HG03571 (cell line): ENCODE data around the gene CADPS.

ENCODE experiments used
- ATAC-seq: cut with Tn5 transposase; IDR thresholded peaks from one replicate; pipeline ENCODE4 v1.9.1; 2021; ENCODE audit not compliant: unreplicated experiment

The CADPS gene

GRCh38 chr3:62653796-62654195, 221.4 kb downstream of the CADPS start:
- no peak for ATAC-seq

- ATAC-seq: no peak
Observed at GRCh38 chr3:62647711-62648110, 227.5 kb downstream of the CADPS start.

DNA sequence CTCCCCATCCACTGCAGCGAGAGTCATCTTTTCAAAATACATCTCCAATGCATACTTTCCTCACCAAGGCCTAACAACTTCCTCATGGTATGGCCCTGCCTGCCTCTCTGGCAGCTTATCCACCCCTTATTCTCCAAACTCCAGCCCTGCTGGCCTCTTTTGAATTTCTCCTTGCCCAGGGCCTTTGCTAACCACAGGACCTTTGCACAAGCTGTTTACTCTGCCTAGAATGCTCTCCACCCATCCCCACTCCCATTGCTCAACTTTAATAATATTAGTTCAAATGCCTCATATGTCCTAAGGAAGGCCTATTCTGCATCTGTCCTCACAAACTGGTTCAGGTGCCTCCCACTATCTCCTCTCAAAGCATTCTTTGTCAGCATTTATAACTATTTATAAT, 230.7 kb downstream of the CADPS start:
- ATAC-seq: no peak

- ATAC-seq: no peak
Observed at GRCh38 chr3:62638316-62638715, 236.9 kb downstream of the CADPS start.

DNA sequence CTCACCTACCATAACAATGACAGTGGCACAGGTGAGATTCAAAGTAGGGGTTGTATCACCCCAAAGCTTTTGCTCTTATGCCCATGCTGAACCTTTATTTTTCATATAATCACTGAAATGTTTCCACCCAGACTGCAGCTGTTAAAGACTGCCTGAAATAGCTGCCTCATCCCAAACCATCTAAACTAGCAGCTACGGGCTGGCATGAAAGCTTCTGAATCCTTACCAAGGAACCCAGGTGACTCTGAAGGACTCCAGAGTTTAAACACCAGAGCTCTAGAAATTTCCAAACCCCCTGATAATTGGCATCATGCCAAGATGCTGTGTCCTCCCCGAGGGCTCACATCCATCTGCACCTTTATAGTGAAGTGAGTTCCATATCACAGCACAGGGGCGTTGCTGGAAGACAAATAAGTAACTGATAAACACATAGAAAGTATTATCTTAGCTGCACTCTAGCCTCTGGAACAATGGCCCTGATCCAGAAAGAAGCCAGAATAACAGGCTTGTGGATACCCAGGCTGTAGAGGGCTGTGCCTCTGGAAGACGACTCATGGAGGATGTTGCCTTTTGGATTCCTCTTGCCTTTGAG, 238.9 kb downstream of the CADPS start:
- ATAC-seq: no peak

GRCh38 chr3:62632510-62633294, 242.5 kb downstream of the CADPS start:
- ATAC-seq: no peak

GRCh38 chr3:62631488-62631887, 243.7 kb downstream of the CADPS start:
- no peak for ATAC-seq

DNA sequence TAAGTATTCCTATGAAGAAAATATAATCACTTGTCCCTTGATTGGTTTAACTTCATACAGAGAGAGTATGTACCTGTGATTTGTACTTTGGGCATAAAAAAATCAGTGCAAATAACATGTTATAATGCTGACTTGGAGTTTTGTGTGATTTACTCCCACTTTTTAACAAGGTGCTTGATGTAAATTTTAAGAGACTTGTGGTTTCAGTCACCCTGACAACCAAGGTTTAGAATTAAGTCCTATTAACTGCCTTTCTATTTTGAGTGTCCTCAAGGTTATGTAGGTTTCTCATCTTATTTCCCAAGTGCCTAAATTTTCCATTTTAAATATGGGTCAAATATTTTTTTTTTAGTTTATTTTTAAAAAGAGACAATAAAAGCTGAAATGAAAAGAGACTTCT, 244.6 kb downstream of the CADPS start:
- no peak for ATAC-seq

DNA sequence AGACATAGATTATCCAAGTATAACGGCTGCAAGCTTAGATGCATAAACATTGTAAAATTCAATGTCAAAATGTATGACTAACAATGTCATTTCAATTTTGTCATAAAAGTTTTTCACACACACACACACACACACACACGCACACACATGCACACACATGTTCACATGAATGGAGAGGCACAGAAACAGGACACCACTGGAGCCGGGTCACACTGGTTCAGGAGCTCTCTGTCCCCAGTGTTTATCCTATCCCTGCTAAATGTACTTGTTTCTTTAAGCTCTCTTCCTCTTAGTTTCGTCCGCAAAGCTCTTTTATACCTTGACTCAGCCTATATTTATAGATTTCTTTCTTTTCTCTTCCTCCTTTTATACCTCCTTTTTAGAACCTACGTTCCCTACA, 249.9 kb downstream of the CADPS start:
- ATAC-seq: no peak

- no peak for ATAC-seq
Observed at GRCh38 chr3:62624185-62624584, 251.0 kb downstream of the CADPS start.

DNA sequence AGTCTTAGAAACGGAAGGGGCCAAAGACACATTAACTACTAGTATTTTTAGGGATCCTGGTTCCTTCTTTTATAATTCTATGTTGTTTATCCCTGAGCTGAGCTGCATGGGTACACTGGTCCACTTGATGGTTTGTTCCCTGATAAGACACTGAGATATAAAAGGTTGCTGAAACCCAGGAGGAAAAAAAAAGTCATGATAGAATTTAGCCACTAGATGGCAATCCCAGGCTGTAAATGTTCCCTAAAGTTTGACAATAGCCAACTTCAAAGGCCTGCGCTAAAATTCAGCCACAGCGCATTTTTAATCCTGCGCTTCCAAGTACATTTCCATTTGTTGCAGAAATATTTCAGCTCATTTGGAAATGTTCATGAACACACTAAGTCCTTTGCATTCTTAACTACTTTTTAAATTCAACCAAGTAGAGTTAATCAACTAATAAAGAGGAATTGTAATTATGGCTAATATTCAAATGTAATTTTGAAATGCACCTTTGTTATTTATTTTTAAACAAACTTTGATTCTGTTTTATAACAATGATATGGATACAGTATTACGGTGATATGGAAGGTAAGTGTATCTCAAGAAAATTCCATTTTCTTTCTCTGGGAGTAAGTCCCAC, 252.6 kb downstream of the CADPS start:
- ATAC-seq: no peak

DNA sequence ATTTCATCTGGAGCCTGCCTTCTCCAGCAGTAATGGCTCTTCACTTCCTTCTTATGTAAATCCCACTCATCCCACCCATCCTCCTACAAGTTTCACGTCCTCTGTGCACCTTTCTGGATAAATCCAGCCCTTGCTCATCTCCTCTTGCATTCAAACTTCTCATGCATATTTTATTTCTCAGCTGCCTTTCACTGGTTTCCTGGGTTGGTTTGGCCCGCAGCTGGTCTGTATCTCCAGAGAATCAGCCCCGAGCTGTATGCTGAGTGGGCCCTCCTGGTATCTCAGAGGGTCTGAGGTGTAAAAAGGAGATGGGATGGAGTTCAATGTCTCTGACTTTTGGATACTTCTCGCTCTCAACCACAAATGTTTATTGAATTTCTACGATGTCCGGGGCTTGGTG, 253.3 kb downstream of the CADPS start:
- no peak for ATAC-seq

DNA sequence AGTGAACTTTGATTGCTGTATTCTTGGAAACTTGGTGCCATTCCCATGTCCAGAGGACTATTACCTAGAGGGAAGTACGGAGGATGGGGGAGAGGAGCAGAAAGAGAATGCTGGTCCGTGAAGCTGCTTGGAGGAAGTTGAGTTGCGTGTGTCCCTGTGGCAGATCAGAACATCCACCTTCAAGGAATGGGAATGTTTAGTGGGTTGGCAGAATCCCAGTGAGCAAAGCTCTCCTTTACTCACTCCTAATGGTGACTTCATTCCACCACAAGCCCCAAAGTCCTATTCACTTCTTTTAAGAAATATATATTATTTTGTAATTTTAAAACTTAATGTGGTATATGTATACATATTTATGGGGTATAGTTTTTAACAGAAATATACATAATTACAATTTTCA, 254.0 kb downstream of the CADPS start:
- no peak for ATAC-seq

- ATAC-seq: no peak
Observed at GRCh38 chr3:62615258-62615849, 259.9 kb downstream of the CADPS start.

DNA sequence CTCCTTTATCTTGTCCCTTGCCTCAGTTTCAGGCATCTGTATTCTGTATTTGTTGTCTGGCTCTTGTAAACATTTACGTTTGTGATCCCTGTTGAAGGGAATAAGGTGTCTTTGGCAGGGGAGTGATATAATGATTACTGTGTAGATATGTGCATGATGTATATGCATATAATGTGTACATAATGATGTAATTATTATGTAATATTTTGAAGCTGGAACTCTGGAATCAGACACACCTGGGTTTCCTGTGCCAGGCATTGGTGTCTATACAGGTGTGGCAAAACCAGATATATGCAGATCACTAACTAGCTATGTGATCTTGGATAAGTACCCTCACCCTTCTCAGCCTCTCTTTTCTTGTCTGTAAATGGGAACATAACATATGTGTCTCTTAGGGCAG, 260.7 kb downstream of the CADPS start:
- no peak for ATAC-seq

- no peak for ATAC-seq
Observed at GRCh38 chr3:62611541-62612240, 263.5 kb downstream of the CADPS start.

DNA sequence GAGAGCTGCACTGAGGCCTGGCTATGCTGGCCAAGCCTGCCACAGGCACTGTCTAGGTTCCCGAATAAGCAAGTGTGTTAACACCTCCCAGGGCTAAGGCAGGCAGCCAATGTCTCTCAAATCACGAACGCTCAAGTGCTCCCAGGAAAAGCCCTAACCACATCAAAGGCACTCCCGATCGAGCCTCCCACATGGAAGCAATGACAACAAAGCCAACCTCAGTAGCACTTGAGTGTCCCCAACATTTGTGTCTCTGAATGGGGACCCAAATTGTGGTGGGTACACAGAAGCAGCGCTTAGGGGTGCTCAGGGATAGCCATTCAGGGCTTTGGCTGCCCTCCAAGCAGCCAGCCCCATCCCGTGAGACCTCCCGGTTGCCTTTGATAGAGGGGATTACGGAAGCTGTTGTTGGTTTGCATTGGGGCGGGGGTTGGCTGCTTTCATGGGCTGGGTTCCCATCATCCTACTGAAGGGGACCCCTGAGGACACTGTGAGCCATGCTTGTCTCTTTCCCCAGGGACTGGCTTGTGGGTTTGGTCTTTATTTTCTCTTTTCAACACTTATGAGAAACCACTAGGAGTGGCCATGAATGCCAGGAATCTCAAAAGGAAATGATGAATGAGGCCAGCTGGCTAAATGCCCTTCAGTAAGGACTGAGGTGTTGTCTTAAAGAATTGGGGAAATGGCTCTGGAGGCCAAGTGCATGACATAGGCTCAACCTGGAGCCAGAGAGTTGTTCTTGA, 267.8 kb downstream of the CADPS start:
- ATAC-seq: no peak

DNA sequence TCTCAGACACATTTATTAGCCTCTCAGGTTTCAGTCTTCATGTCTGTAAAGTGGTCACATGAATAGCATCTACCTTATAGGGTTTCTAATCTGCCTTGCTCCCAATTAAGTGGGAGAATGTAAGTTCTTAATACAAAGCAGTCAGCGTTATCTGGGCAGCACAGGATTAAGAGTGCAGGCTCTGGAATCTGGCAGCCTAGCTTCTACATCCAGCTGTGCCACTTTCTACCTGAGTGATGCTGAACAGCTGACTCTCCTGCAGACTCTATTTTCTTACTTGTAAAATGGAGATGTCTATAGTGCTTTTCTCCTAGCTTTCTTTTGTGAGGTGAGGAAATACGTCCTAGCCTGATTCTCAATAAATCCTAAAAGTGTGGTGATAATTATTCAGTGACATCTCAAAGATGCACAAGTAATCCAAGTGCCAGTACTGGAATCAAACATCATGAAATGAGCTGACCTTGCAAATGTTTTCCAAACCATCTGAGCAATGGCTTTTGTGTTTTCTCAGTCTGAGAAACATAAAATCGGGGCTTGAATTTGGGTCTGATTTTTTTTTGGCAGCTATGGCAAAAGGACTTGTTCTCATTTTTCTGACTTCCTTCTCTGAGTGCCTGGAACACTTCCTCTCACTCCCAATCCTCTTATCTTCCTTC, 269.7 kb downstream of the CADPS start:
- no peak for ATAC-seq

DNA sequence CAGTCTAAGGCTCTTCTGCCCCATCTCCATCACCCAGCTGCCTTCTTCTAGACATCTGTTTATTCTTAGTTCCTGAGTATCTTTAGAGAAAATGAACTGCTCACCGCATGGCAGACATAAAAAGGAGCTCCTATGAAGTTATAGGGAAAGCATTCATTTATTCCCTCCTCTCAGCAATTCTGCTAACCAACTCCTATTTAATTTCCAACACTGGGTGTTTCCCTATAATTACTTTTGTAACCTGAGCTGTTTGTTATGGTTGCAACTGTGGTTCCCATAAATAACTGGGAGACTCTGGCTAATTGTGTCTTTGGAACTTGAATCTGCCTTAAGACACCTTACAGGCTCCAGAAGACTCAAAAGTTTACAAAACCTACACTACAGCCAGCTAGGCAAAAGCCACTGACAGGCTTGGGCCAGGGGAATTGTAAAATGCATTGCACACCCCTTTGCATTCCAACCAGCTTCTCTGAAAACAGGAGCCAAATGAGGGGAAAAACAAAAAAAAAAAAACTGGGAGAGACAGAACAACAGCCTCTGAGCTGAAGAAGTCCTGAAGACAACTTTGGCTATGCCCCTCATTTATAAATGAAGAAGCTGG, 270.4 kb downstream of the CADPS start:
- no peak for ATAC-seq

GRCh38 chr3:62604298-62604697, 270.9 kb downstream of the CADPS start:
- ATAC-seq: no peak
